Measurements from ENCODE around the gene PILRA.
"Not testable (repeated sequence)": the region's sequence is repeated elsewhere in the genome, so short reads cannot be mapped to it uniquely, and the experiment has no call there.

PILRA gene

DNA sequence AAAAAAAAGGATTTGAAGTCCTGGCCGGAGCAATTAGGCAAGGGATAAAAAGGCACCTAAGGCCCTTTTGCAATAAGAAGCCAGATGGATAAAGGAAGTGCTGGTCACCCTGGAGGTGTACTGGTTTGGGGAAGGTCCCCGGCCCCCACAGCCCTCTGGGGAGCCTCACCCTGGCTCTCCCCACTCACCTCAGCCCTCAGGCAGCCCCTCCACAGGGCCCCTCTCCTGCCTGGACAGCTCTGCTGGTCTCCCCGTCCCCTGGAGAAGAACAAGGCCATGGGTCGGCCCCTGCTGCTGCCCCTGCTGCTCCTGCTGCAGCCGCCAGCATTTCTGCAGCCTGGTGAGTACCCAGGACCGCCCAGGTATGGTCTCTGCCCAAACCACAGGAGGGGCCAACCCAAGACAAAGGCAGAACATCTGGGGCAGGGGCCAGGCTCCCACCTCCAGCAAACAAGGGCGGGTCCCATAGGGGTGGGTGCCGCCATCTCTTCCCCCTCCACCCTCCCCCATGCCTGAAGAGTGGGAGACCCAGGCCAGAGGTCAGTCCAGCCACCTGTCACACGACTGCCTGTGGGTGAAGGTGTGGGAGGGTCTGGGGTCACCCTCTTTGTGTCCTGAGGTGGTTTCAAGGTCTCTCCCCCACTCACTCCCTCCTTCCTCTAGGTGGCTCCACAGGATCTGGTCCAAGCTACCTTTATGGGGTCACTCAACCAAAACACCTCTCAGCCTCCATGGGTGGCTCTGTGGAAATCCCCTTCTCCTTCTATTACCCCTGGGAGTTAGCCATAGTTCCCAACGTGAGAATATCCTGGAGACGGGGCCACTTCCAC lies 15.0 kb upstream of the PILRA start, which contains the start of gene PILRB:
TSS of gene PILRB (plus strand) at position 91 of the 830 bp plus-strand sequence. CDS start at position 277, 186 bp downstream.
- DNase-seq: no peak

DNA sequence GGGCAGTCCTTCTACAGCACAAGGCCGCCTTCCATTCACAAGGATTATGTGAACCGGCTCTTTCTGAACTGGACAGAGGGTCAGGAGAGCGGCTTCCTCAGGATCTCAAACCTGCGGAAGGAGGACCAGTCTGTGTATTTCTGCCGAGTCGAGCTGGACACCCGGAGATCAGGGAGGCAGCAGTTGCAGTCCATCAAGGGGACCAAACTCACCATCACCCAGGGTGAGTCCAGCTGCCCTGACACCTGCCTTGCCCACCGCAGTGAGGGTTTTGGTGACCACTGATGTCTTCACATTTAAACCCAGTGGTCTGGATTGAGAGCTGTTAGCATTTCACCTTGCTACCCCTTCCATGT lies 14.5 kb upstream of the PILRA start:
- DNase-seq: no peak

DNA sequence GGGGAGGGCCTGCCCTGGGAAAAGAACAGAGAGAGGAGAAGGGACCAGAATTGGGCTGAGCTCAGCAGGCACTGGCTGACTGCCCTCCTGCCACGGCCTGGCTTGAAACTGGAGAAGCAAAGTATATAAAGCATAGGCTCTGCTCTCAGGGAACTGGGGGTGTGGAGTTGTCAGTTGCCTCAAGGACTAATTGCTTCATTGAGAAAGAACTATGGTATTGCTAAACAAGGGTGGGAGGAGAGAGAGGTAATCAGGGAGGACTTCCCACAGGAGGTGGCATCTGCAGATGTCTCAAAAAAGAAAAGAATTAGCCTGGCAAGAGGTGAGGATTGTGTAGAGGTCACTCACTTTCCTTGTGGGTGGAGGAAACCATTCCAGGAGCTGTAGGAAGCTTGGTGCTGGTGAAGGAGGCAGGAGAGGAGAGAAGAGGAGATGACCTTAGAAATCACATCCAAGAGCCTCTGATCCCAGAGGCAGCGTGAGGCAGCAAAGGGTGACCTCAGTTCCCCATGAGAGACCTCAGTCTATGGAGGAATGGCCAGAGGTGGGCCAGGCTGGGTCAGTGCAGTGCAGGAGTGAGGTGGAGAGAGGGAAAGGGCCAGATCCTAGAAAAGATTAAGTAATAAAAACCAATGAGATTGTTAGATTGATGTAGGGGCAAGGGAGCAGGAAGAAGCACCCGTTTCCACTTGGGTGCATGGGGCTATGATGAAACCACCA lies 13.0 kb upstream of the PILRA start:
- DNase-seq: no peak

DNA sequence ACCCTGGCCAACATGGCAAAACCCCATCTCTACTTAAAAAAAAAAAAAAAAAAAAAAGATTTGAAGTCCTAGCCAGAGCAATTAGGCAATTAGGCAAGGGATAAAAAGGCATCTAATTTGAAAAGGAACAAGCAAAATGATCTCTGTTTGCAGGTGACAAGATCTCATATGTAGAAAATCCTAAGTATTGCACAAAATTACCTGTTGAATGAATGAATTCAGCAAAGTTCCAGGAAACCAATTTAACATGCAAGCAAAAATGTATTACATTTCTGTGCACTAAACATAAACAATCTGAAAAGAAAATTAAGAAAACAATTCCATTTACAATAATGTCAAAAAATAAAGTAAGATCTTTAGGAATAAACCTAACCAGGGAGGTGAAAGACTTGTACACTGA lies 10.2 kb upstream of the PILRA start:
- DNase-seq: no peak

DNA sequence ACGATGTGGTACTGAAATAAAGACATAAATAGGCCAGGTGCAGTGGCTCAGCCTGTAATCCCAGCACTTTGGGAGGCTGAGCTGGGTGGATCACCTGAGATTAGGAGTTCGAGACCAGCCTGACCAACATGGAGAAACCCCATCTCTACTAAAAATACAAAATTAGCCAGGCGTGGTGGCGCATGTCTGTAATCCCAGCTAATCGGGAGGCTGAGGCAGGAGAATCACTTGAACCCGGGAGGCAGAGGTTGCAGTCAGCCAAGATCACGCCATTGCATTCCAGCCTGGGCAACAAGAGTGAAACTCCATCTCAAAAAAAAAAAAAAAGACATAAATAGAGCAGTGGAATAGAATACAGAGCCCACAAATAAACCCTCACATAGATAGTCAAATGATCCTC lies 9.5 kb upstream of the PILRA start:
- not testable (repeated sequence) for DNase-seq

DNA sequence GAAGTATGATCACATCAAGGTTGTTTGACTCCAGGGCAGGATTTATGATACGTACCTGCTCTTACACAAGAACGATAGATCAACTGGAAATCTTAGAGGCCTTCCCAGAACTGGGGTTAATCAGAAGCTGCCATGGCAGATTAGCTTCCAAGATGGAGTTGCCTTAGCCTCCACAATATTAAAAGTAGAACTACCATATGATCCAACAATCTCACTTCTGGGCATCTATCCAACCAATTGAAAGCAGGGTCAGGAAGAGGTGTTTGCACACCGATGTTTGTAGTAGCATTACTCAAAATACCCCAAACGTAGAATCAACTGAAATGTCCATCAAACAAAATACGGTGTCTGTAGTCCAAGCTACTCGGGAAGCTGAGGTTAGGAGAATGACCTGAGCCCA lies 8.8 kb upstream of the PILRA start:
- DNase-seq: no peak

DNA sequence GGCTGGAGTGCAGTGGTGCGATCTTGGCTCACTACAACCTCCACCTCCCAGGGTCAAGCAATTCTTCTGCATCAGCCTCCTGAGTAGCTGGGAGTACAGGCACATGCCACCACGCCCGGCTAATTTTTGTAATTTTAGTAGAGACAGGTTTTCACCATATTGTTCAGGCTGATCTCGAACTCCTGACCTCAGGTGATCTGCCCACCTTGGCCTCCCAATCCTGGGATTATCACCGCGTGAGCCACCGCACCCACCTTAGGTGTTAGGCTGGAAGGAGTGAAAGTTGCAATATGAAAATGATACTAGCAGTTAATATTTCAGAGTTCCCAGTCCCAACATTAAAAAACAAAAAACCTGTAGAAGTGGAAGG lies 7.3 kb upstream of the PILRA start:
- DNase-seq: not testable (repeated sequence)

DNA sequence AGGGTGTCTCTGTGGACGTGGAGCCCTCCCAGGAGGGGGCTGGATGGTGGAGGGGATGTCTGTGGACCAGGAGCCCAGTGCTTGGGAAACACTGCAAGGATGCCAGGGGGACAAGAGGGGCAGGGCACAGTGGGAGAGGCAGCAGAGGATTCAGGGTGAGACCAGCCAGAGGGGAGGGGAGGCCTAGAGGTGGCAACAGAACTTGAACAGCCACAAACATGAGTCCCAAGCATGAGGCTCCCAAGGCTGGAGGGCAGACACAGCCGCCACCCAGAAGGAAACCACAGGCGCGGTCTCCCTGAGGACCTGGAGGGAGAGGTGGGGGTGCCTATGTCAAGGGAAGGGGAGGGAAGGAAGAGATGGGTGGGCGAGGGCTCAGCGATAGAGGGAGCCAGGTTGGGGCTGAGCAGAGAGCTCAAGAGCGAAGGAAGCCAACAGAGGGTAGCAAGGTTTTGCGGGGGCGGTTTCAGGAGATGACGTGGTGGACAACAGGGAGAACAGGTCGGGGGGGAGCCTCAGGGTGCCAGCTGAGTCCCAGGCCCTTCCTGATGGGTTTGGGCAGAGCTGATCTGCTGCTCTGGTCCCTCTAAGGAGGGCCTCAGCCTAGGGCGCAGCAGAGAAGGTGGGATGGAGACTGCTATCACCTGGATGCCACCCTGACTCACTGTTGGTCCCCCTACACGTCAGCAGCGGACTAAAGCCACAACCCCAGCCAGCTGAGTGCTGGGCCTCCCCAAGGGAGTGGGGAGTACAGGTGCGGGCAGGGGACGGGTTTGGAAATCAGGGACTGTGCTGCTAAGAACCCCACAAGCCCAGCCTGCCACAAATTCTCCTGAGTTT lies 6.7 kb upstream of the PILRA start:
- no peak for DNase-seq

DNA sequence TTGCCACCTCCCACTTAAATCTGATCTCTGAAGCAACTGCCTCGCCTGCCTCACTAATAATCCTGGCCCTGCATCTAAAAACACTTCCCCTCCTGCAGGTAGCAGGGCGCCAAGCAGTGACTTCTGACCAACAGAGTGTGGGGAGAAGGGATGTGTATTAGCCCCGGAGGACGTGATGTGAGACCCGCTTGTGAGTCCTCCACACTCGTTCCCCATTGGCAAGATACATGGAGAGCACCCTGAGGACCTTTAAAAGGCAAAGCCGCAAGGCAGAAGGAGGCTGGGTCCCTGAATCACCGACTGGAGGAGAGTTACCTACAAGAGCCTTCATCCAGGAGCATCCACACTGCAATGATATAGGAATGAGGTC lies 6.1 kb upstream of the PILRA start:
- DNase-seq: no peak

DNA sequence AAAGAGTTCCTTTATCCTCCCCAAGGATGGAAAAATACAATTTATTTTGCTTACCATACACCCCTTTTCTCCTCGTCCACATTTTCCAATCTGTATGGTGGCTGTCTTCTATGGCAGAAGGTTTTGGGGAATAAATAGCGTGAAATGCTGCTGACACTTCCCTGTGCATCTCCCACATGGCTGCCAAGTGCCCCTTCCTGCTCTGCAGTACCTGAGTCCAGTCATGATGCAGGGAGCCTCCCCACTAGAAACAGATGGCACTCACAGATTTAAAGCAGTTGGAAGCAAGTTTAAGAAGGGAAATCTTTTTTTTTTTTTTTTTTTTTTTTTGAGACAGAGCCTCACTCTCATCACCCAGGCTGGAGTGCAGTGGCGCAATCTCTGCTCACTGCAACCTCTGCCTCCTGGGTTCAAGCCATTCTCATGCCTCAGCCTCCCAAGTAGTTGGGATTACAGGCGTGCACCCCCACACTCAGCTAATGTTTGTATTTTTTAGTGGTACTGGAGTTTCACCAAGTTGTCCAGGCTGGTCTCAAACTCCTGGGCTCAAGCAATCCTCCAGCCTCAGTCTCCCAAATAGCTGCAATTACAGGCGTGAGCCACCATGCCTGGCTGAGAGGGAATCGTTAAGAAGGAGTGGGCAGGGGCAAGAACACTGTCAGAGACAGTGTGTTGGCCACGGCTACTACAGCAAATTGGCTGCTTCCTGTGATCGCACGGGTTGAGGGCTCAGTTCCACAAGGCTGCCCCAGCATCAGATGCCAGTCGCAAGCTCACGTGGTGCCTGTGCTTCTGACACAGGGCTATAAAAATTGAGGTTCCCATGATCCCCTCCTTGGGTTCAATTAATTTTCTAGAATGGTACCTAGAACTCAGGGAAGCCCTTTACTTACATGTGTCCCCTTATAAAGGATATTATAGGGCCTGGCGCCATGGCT lies 5.3 kb upstream of the PILRA start:
- DNase-seq: no peak

DNA sequence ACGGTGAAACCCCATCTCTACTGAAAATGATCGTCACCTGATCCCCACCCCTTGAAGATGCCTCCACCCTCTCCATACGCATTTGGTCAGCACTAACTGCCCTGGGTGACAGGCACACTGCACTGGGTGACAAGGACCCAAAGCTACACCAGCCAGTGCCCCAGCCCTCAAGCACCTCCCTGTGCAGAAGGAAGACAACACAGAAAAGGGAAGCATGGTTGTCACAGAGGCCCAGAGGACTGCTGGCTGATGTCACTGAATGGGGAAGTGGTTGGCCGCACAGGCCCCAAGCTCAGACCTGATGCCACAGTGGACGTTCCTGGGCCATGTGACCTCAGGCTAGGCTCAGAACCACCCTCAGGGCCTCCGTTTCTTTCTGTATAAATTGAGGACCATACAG lies 4.2 kb upstream of the PILRA start:
- no peak for DNase-seq

DNA sequence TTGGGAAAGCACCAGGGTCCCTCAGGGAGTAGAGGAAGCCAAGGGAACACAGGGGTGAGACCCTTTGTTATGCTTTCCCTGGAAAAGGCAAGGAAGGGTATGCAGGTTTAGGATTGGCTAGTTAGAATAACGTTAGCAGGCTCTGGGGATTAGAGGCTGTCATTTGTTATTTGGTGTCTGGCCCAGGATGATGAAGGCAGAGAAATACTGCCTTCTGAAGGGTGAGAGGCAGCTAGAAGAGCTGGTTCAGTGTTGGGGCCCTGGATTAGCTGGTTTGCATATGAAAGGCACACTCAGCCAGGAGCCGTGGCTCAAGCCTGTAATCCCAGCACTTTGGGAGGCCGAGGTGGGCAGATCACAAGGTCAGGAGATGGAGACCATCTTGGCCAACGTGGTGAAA lies 3.0 kb upstream of the PILRA start:
- no peak for DNase-seq

DNA sequence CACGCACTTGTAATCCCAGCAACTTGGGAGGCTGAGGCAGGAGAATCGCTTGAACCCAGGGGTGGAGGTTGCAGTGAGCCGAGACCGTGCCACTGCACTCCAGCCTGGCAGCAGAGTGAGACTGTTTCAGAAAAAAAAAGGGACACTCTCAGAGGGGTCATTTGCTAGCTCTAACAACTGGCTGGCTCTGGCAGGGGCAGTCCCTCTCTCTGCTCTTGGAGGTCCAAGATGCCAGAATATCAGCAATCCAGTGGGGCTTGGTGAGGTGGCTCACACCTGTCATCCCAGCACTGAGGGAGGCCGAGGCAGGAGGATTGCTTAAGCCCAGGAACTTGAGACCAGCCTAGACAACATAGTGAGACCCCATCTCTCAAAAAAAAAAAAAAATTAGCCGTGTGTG lies 2.5 kb upstream of the PILRA start:
- DNase-seq: no peak

DNA sequence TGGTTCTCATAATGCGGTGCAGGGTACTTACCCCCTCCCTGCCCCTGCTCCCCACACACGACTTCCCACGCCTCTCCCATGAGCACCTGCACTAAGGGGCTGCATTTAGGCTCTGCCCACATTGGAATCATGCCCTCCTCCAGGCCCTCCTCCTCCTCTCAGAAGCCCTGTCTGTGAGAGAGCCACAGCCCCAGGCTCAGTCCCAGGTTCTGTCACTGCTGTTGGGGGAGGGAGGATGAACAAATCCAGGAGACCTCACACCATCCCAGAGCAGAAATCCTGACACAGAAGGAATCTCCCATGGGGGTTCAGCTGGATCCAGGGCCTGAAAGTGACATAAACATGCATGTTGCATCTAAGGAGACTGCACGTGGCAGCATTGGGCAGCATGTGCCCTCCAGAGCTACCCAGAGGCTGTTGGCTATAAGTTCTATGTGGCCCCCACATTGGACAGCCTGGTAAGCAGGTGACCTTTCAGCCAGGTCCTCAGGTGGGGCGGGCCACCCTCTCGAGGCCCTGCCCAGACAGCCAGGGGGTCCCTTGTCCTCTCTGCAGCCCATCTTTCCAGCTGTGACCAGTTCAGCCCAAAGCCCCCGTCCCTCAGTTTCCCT lies 1.6 kb upstream of the PILRA start:
- no peak for DNase-seq

DNA sequence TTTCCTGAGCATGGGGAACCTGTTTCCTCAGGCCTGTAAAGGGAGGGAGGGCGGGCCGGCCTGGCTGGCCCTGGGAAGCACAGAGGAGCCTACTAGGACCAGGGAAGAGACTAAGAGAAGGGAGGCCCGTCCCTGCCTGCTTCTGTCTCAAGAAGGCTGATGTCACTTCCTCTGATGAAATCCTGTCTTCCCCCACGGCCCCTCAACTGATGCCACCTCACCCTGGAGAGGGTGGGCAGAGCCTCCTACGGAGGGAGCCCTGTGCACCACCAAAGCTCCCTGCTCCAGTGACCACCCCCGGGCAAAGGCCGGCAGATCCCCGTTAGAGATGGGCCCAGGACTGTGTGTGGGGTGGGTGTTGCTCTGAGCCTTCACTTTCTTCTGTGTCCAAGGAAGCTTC lies 1.0 kb upstream of the PILRA start:
- DNase-seq: peak; percentile 66

DNA sequence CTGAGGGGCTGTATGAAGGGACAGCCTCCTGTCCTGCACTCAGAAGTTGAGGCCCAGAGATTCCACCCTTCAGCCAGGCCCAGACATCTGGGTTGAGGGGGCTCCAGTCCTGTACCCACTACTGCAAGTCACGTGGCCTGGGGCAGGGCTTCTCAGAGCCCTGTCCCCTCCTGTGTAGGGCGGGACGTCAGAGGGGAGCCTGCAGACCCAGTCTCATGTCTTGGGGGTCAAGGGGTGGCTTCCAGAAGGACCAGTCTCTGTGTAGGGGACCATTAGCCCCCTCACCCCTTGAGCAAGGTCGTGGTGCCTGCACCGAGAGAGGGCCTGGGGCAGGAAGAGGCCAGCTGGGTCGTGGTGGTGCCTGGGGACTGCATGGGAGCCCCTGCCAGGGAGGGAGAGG lies 593 bp upstream of the PILRA start:
- DNase-seq: no peak

DNA sequence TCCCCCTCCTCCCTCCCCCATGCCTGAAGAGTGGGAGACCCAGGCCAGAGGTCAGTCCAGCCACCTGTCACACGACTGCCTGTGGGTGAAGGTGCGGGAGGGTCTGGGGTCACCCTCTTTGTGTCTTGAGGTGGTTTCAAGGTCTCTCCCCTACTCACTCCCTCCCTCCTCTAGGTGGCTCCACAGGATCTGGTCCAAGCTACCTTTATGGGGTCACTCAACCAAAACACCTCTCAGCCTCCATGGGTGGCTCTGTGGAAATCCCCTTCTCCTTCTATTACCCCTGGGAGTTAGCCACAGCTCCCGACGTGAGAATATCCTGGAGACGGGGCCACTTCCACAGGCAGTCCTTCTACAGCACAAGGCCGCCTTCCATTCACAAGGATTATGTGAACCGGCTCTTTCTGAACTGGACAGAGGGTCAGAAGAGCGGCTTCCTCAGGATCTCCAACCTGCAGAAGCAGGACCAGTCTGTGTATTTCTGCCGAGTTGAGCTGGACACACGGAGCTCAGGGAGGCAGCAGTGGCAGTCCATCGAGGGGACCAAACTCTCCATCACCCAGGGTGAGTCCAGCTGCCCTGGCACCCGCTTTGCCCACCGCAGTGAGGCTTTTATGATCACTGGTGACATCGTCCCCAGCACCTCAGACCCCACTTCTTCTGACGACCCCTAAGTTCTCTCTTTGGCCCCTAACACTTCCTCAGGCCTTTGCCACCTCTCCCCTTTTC lies 747 bp downstream of the PILRA start:
- not testable (repeated sequence) for DNase-seq

DNA sequence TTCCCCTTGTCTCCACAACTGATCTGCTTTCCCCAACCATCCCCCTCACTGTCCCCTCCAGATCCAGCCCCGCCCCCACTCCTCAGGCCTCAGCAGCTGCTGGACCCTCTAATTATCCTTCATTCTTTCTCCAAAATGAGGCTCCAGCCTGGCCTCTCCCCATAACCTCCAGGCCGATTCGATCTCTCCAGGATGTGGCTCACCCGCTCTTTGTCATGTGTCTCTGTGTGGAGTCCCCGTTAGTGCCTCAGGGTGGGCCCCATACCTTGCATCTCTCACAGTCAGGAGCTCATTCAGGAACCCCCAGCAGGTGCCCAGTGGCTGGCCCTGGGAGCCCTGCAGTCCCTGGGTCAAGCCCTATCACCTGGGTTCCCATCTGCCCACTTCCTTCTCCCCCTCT lies 1.3 kb downstream of the PILRA start:
- no peak for DNase-seq

DNA sequence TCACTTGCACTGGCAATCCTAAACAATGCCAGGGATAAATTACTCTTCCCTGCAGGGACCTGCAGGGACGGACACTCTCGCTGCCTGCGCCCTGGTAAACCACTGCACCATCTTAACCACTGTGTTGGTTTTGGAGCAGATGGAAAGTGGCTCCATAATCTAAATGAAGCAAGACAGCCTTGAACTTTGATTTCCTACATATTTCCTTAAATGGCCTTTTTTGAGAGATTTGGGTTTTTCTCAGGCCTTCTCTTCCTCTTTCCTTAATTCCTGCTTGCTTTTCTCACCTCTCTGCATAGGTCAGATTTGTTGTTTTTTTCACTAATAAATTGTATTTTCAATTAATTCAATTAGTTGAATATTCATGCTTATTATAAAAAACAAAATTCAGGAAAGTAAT lies 2.8 kb downstream of the PILRA start:
- no peak for DNase-seq

DNA sequence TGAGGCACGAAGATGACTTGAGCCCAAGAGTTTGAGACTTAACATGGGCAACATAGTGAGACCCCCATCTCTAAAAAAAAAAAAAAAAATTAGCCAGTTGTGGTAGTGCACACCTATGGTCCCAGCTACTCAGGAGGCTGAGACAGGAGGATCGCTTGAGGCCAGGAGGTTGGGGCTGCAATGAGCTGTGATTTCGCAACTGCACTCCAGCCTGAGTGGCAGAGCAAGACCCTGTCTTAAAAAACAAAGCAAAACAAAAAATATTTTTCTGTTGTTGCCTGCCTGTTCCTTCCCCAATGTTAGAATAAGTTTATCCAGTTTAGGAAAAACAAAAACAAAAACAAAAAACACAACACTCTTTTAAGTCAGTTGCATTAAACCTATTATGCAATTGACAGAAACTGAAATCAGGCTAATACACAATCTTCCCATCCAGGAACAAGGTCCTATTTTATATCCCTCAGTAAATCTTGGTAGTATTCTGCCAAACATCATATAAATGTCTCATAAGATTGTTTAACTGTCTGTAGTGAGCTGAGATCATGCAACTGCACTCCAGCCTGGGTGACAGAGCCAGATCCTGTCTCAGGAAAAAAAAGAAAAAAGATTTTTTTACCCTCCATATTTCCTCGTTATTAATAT lies 4.9 kb downstream of the PILRA start:
- DNase-seq: no peak

DNA sequence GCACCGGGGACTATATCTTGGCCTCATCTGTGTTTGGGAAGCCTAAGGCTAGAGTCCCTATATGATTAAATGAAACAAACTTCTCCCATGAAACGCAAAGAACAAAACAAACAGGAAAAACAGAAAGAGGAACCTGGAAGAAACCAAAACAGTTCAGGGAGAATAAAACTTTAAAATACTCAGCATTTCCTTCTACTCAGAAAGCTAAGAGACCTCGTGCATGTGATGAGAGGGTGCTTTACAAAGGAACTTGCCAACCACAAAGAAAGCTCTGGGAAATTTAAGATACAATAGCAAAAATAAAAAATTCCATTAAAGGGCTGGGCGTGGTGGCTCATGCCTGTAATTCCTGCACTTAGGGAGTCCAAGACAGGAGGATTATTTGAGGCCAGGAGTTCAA lies 6.9 kb downstream of the PILRA start:
- no peak for DNase-seq
